ENCODE measurements around the gene RAB37.

GRCh38 chr17:74764751-74765286 is 27.8 kb downstream of the RAB37 start:
- TF ChIP-seq, protein P1, sequence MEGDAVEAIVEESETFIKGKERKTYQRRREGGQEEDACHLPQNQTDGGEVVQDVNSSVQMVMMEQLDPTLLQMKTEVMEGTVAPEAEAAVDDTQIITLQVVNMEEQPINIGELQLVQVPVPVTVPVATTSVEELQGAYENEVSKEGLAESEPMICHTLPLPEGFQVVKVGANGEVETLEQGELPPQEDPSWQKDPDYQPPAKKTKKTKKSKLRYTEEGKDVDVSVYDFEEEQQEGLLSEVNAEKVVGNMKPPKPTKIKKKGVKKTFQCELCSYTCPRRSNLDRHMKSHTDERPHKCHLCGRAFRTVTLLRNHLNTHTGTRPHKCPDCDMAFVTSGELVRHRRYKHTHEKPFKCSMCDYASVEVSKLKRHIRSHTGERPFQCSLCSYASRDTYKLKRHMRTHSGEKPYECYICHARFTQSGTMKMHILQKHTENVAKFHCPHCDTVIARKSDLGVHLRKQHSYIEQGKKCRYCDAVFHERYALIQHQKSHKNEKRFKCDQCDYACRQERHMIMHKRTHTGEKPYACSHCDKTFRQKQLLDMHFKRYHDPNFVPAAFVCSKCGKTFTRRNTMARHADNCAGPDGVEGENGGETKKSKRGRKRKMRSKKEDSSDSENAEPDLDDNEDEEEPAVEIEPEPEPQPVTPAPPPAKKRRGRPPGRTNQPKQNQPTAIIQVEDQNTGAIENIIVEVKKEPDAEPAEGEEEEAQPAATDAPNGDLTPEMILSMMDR (IDR thresholded peaks at IDR 0.05), result no peak
- TF ChIP-seq POLR2A (IDR thresholded peaks at IDR 0.05), result no peak

Data from body of pancreas (tissue), 4 donors.